Right atrium auricular region (tissue), 2 donors: ENCODE results near the gene A2ML1. TPM values are rescaled to one million over a fixed set of nuclear protein-coding genes. Genes with fewer than 3 reads are reported as not detected.

ENCODE experiments used
- DNase-seq: peaks from one replicate; pipeline ENCODE4 v3.0.0-alpha.2; 2019; ENCODE audit warnings: low spot score
- H3K27ac ChIP-seq, 2 donors: fragments of 200-600 bp; sonication (generic); 1 replicate in 1 of 2; 2 replicates in 1 of 2; pipeline ENCODE4 v1.5.1; 2016 to 2019
- H3K27me3 ChIP-seq, 2 donors: fragments of 200-600 bp; sonication (generic); one replicate each; pipeline versions ENCODE4 v1.5.1 to v1.6.0; 2017 to 2019
- H3K36me3 ChIP-seq: fragments of 200-600 bp; sonication (generic); one replicate; pipeline ENCODE4 v1.5.1; 2016
- H3K4me1 ChIP-seq, 2 donors: fragments of 200-600 bp; sonication (generic); one replicate each; pipeline versions ENCODE4 v1.5.1 to v1.6.0; 2017 to 2019
- H3K4me3 ChIP-seq, 2 donors: fragments of 200-600 bp; sonication (generic); 1 replicate in 1 of 2; 2 replicates in 1 of 2; pipeline ENCODE4 v1.5.1; 2017 to 2019; ENCODE audit warnings: mild to moderate bottlenecking in 1 of 2, moderate library complexity in 1 of 2
- H3K9me3 ChIP-seq, 2 donors: fragments of 200-600 bp; sonication (generic); one replicate each; pipeline ENCODE4 v1.5.1; 2019
- total RNA-seq, 2 donors: library from RNA; depleted of rRNA; stranded (reverse); fragments of >200 nt; gene quantifications; one replicate each; pipeline ENCODE4 v1.1.0, GENCODE V29; 2016
- TF ChIP-seq, protein P1 (sequence below), 2 donors: fragments of 200-600 bp; sonication (generic); IDR thresholded peaks; one replicate each; pipeline ENCODE4 v1.5.1; 2019; ENCODE audit warnings: antibody characterized with exemption in 2 of 2

Gene A2ML1
- total RNA-seq, 2 donors from 2014 or later: 0.15 TPM; not detected in 1

DNA sequence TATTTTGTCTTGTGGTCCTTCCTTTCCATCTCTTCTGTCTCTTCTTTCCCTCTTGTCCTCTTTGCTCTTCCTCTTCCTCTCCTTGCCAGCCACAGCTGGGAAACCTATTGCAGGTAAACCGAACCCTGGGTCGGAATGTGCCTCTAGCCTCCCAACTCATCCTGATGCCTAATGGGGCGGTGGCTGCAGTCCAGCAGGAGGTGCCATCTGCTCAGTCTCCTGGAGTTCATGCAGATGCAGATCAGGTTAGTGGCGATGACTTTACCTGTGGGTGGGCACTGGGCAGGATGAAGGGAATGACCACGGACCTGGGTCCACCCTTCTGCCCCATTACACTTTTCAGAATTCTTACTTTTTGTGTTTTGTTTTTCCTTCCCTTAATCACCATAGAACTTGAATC, 100.1 kb downstream of the A2ML1 start:
- no peak for DNase-seq
- Histone ChIP-seq H3K9me3 (no peaks in the 10 kb centered on the region), H3K4me3 (no peak overlapping the region), H3K27ac (no peak overlapping the region), H3K27me3 (no peaks in the 10 kb centered on the region), H3K4me1 (peaks cover 0 to 8% of the 10 kb centered on the region in 2 donors), H3K36me3 (peaks cover 48% of the 10 kb centered on the region)
- TF ChIP-seq, protein P1, sequence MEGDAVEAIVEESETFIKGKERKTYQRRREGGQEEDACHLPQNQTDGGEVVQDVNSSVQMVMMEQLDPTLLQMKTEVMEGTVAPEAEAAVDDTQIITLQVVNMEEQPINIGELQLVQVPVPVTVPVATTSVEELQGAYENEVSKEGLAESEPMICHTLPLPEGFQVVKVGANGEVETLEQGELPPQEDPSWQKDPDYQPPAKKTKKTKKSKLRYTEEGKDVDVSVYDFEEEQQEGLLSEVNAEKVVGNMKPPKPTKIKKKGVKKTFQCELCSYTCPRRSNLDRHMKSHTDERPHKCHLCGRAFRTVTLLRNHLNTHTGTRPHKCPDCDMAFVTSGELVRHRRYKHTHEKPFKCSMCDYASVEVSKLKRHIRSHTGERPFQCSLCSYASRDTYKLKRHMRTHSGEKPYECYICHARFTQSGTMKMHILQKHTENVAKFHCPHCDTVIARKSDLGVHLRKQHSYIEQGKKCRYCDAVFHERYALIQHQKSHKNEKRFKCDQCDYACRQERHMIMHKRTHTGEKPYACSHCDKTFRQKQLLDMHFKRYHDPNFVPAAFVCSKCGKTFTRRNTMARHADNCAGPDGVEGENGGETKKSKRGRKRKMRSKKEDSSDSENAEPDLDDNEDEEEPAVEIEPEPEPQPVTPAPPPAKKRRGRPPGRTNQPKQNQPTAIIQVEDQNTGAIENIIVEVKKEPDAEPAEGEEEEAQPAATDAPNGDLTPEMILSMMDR (IDR thresholded peaks at IDR 0.05): no peak

Other genes starting within 250 kb of the A2ML1 start
- gene AICDA, start 209.8 kb upstream of the A2ML1 start, total RNA-seq: under 1 TPM in 1 of 2 donors, not detected in 1; 0.12 TPM
- gene MFAP5, start 159.8 kb upstream of the A2ML1 start, total RNA-seq: 100 to 1,000 TPM in 1 of 2 donors, 10 to 100 TPM in 1; 22.1 to 104 TPM
- gene RIMKLB, start 124.6 kb upstream of the A2ML1 start, total RNA-seq: 10 to 100 TPM in 1 of 2 donors, 1 to 10 TPM in 1; 9.7 to 10.7 TPM
- 10 to 100 TPM; 22.7 to 58.4 TPM for gene PHC1, start 91.9 kb downstream of the A2ML1 start, total RNA-seq
- 100 to 1,000 TPM; 101 to 112 TPM for gene M6PR, start 127.0 kb downstream of the A2ML1 start, total RNA-seq
- 1 to 10 TPM; 1.7 to 3.3 TPM for gene KLRG1, start 166.9 kb downstream of the A2ML1 start, total RNA-seq